HG02970 (cell line): ENCODE results near the gene LYPD3.
"Not testable (repeated sequence)": the region's sequence is repeated elsewhere in the genome, so short reads cannot be mapped to it uniquely, and the experiment has no call there.

Experiments
- ATAC-seq: cut with Tn5 transposase; IDR thresholded peaks from one replicate; pipeline ENCODE4 v1.9.1; 2021; ENCODE audit warnings: mild to moderate bottlenecking, moderate library complexity, moderate number of reproducible peaks; ENCODE audit not compliant: unreplicated experiment, low FRiP score

LYPD3 gene

GRCh38 chr19:43438291-43439031, 26.9 kb downstream of the LYPD3 start:
- no peak for ATAC-seq

- ATAC-seq, result no peak
These were observed 27.7 kb downstream of the LYPD3 start for GRCh38 chr19:43437712-43438111.

- not testable (repeated sequence) for ATAC-seq
These were observed 28.1 kb downstream of the LYPD3 start for GRCh38 chr19:43437284-43437683.

- no peak for ATAC-seq
These were observed 29.6 kb downstream of the LYPD3 start for GRCh38 chr19:43435775-43436174.

GRCh38 chr19:43433689-43434088, 31.7 kb downstream of the LYPD3 start:
- ATAC-seq, result no peak

GRCh38 chr19:43433358-43433673, 32.1 kb downstream of the LYPD3 start:
- no peak for ATAC-seq

GRCh38 chr19:43430976-43431375, 34.4 kb downstream of the LYPD3 start:
- no peak for ATAC-seq

GRCh38 chr19:43430142-43430710, 35.2 kb downstream of the LYPD3 start:
- no peak for ATAC-seq

GRCh38 chr19:43429395-43429794, 36.0 kb downstream of the LYPD3 start:
- no peak for ATAC-seq

- no peak for ATAC-seq
These were observed 39.6 kb downstream of the LYPD3 start for GRCh38 chr19:43425567-43426392.

- no peak for ATAC-seq
These were observed 41.6 kb downstream of the LYPD3 start for GRCh38 chr19:43423779-43424178.

GRCh38 chr19:43422689-43423066, 42.7 kb downstream of the LYPD3 start:
- no peak for ATAC-seq

GRCh38 chr19:43422000-43422688, 43.3 kb downstream of the LYPD3 start:
- no peak for ATAC-seq

- ATAC-seq, result no peak
These were observed 44.5 kb downstream of the LYPD3 start for GRCh38 chr19:43420954-43421353.

- no peak for ATAC-seq
These were observed 48.3 kb downstream of the LYPD3 start for GRCh38 chr19:43416951-43417623.

- ATAC-seq, result no peak
These were observed 50.9 kb downstream of the LYPD3 start, which contains the start of gene TEX101 for GRCh38 chr19:43414554-43414953. Gene TEX101, plus strand, starts transcription at chr19:43414890. Its CDS starts 1,030 bp downstream, at chr19:43415920.

GRCh38 chr19:43412441-43412840, 53.0 kb downstream of the LYPD3 start:
- no peak for ATAC-seq
